HG02588 (cell line): ENCODE measurements around the gene OSBPL7.

Experiments used
- ATAC-seq: cut with Tn5 transposase; IDR thresholded peaks from one replicate; pipeline ENCODE4 v1.9.1; 2021; ENCODE audit warnings: mild to moderate bottlenecking, moderate library complexity; ENCODE audit not compliant: unreplicated experiment

The OSBPL7 gene, protein sequence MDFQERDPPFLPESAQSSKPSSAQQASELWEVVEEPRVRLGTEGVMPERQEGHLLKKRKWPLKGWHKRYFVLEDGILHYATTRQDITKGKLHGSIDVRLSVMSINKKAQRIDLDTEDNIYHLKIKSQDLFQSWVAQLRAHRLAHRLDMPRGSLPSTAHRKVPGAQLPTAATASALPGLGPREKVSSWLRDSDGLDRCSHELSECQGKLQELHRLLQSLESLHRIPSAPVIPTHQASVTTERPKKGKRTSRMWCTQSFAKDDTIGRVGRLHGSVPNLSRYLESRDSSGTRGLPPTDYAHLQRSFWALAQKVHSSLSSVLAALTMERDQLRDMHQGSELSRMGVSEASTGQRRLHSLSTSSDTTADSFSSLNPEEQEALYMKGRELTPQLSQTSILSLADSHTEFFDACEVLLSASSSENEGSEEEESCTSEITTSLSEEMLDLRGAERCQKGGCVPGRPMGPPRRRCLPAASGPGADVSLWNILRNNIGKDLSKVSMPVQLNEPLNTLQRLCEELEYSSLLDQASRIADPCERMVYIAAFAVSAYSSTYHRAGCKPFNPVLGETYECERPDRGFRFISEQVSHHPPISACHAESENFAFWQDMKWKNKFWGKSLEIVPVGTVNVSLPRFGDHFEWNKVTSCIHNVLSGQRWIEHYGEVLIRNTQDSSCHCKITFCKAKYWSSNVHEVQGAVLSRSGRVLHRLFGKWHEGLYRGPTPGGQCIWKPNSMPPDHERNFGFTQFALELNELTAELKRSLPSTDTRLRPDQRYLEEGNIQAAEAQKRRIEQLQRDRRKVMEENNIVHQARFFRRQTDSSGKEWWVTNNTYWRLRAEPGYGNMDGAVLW

DNA sequence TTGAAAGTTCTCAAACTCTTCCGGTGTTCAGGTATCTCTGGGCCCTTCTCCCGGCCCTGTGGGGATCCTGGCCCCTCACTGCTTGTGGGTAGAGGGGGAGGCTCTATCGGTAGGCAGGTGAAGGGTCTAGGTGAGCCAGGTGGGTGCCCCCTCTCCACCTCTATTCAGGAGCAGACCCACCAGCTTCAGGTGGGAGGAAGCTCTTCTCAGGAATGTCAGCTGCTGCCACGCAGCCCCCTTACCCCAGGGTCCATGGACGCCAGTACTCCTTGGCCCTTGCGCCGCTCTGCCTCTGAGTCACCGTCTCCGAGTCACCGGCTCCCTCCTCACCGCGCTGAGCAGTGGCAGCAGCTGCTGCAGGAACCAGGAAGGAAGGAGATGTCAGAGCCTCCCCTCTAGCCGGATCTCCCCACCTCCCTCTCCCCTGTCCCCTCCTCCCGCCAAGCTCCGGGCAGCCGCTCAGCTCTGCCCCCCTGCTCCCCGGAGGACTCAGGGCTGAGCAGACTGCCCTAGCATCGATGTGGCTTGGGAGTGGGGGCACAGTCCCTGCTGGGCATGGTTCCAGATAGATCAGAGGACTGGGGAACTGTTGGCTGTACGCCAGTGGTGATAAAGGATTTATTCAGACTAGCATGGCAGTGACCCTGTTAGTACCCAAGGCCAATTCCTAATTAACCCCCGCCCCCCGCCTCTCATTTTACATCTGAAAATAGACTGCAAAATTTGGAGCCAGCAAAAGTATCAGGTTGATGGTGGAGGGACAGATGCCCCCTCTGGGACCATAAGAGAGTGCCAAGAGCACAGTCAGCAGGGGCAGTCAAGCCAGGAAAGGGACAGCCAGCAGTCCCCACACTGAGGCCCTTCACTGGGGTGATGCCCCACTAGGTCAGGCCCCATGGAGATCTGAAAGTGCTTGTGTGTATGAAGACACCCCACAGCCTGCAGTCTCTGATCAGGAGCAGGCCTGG, at the start of gene OSBPL7:
OSBPL7 (minus strand) TSS at position 371 of the 968 bp plus-strand sequence. CDS start 1,516 bp downstream, outside the sequence.
- ATAC-seq, result peak; percentile 77

DNA sequence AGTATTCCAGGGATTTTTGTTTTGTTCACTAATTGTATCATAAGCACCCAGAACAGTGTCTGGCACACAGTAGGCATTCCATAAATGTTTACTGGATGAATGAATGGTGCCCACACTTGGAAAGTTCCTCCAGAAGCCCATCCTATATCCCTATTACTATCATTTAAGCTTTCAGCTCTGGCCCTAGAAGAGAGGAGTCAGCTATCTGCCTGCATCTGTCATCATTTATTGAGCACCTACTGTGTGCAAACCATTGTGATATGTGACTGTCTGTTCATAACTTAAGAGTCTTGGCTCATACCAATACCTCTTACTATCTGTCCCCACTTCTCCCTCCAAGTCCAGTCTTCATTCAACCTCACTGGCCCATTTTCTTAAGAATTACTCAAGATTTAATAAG, 49.5 kb upstream of the OSBPL7 start:
- no peak for ATAC-seq

DNA sequence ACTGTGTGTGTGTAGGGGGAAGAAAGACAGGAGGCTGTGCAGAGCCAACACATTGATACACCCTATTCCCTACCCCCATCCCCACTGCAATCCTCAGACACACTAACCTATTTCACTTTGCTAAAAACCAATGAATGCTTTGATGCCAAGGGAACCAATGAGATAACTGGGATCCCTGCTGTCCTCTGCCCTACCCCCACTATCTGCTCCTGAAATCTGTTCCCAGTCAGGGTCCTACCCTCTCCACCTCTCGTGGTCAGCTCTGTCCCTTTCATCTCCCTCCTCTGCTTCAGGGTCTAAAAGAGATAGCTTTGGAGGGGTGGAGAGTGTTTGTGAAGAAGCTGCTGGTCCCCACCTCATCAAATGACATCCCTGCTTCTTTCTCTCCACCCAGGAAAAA, 48.5 kb upstream of the OSBPL7 start:
- no peak for ATAC-seq

DNA sequence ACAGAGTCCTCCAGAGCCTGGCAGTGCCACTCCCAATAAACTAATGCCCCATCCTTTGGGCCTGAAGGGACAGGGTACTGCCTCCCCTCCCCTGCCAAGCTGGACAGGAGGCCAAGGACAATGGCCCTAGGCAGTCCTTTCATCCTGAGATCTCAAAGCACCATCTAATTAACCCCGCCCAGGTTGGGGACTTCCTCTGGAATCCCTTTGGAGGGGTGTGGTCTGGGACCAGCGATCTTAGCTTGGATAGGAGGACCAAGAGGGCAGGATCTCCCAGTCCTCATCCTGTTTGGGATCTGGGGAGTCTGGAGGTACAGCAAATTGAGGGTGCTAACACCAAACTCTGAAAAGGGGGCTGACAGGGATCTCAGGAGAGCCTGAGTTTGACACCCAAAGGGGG, 47.5 kb upstream of the OSBPL7 start:
- ATAC-seq, result no peak

DNA sequence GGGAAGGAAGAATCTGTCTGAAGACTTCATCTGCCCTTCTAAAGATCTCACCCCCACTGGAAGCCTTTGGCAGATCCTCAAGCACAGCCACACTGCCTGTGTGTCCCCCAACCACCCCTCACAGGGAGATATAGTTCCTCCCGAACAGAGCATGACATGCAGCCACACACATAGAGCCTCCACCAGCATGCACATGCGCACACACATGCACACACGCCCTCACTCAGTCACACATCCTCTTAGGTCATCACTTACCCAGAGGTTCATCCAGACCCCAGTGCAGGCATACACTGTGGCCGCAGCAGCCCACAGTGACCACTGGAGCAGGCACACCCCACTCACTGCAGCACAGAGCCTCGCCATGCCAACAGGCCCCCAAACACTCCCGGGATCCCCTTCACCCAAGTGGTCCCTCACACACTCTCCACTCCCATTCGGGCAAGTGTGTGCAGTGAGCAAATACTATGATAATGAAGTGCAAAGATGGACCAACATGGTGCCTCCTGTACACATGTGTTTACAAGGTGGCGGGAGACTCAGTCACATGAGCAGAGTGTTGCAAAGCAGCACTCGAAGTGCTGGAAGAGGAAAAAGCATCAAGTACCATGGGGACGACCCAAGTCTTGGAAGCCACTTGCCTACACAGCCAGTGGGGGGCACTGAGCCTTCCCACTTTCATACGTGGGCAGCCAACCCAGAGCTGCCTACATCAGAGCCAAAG, 46.4 kb upstream of the OSBPL7 start:
- no peak for ATAC-seq

DNA sequence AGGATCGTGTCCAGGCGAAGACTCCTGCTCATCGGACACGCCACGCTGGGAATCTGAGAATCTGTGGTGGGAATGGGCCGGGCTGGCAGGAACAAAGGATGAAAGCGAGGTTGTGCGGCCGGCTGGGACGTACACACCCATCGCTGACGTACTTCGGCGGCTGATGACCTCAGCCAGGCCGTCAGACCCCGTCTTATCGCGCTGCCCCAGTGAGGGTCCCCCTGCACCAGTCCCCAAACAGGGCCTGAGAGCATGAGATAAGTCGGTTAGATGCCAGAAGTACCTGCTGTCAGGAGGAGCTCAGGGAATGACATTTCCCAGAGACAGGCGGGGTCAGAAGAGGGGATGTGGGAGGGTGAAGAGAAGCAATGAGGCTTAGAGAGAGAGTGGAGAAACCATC, 45.3 kb upstream of the OSBPL7 start:
- ATAC-seq, result no peak

DNA sequence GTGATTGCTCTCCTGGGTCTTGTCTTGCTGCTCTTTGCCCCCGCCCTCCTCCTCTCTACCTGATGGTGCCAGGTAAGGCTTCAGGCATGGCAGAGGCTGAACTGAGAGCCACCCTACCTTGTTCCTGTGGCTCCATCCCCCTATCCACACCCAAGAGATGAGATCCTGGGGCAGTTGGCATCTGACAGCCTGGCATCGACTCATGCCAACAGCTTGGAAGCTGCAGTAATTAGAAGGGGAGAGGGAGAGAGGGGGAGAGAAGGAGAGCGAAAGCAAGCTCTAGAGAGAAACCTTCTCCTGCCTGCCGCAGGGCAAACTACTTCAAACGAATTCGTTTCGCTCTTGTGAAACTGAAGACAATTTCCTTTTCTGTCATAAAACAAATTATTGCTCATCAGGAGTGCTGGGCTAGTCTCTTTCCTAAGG, 43.2 kb upstream of the OSBPL7 start:
- no peak for ATAC-seq

DNA sequence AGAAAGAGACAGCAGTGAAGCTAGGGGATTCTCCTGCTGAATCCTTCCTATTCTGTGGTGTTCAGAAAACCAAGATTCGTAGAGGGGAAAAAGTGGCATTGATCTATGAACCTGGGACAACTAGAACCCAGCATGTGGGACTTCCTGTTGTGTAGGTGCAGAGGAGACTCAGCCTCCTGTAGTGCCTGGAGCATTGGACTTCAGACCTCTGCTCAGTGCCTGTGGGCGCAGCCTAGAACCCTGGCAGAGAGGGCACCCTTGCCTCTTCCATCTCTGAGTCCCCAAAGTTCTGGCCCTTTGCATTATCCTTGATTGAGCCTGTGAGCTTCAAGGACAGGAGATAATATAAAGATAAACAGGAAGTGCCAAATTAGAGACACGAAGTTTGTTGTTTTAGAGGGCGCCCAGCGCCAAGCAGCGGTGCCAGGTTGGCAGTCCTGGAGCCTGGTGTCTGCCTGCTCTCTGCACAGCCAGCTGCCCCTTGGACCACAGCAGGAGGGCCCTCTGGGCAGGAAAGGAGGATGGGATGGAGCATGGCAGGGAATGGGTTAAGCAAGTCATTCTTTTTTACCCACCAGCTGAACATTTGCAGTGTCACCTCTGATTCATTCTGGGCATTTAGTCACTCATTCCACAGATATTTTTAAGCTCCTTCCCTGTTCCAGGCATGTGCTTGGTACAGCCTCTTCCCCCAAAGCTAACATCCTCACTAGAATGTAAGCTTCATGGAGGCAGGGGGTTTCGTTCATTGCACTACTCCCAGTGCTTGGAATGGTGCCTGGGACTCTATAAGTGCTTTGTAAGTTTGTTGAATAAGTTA, 41.2 kb upstream of the OSBPL7 start:
- no peak for ATAC-seq

DNA sequence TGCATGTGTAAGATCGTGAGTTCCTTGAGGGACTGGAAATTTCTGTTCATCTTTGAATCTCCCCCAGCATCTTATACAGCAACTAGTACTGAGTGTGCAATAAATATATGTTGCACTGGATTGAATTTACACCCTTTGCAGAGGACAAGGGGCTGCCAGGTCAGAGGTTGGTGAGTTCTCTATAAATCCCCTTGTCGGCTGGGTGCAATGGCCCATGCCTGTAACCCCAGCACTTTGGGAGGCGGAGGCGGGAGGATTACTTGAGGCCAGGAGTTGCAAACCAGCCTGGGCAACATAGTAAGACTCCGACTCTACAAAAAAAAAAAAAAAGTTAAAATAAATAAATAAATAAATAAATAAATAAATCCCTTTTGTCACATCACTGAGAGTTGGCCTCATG, 38.8 kb upstream of the OSBPL7 start:
- no peak for ATAC-seq

DNA sequence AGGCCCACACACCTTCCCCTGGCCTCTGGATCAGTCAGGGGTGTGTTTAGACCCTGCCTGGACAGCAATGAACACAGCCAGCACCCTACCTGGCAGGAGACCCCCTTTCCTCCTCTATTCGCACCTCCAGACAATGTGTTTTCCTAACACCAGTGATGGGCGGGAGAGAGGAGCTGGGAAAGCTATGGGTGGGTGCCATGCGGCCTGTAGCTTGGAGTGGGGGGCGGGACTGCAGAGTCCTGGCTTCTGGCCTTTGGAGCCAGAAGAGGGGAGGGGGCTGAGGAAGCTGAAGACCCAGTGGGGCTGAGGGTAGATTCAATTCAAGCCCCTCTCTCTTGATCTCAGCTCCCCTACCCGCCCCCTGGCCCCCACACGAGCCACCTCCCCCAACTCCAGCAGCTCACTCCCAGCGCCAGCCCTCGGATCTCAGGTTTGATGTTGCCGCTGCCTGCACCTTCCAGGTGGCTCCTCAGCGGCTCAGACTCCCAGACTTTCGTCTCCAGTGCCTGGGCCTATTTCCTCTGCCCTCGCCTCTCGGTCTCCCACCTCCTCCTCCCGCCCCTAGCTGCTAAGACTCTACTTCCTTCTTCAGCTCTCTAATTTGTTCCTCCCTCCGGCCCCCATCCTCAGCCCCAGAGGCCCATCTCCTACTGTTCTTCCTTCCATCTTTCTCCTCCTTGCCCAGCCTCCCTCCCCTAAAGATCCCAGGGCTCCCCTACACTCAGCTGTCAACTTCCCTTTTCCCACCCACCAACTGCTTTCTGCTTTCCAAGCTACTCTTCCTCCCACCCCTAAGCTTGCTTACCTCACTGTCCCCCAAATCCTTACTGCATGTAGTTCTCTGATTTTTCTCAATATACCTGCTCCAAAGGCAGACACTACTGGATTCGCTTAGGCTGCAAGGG, 36.2 kb upstream of the OSBPL7 start:
- no peak for ATAC-seq

DNA sequence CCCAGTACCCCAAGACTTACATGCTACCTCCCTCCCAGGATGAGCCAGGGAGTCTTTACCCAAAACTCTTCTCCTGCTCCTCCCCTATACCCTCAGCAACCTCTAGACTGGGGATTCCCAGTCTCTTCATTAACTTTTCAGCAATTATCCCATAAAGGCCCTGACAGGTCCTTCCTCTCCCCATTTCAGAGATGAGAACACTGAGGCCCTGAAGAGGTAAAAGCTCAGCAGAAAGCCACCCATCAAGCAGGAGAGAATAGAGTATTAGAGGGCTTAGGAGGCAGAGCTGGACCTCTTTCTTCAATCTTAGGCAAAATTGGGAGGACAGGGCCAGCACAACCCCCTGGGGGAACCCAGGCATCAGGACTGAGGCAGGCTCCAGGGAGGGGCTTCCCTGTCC, 35.2 kb upstream of the OSBPL7 start:
- ATAC-seq, result no peak

DNA sequence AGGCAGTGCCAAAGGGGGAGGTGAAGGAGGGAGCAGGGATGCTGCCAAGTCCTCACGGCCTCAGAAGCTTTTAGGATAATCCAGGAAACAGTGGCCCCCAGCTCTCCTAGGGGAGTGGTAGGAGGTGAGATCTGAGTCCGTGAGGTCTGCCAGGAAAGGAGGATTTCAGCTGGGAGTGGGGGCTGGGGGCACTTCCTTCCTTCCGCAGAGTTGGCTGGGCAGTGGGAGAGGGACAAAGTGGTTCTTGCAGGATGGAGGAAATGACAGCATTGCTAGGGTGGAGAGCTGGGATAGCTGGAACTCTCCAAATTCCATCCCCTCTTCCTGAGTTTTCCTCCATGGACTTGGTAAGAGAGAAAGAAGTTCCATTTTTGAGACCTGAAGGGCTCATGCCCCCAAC, 34.1 kb upstream of the OSBPL7 start:
- no peak for ATAC-seq

DNA sequence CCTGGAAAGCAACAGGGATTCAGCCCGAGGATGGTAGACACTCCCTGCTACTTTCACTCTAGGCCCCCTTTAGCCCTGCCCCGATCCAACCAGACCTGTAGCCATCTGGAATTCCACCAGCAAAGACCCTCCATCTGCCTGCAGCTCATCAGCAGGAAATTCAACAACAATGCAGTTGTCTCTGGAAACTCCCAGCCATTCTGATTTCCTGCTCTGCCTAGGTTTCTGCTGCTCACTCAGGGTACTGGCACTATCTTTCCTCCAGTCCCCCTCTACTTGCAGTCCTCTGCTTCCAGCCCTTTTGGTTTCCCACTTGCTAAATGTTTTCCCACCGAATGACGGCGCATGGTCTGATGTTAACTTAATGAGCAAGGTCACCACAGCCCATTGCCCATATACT, 32.0 kb upstream of the OSBPL7 start:
- ATAC-seq, result no peak

DNA sequence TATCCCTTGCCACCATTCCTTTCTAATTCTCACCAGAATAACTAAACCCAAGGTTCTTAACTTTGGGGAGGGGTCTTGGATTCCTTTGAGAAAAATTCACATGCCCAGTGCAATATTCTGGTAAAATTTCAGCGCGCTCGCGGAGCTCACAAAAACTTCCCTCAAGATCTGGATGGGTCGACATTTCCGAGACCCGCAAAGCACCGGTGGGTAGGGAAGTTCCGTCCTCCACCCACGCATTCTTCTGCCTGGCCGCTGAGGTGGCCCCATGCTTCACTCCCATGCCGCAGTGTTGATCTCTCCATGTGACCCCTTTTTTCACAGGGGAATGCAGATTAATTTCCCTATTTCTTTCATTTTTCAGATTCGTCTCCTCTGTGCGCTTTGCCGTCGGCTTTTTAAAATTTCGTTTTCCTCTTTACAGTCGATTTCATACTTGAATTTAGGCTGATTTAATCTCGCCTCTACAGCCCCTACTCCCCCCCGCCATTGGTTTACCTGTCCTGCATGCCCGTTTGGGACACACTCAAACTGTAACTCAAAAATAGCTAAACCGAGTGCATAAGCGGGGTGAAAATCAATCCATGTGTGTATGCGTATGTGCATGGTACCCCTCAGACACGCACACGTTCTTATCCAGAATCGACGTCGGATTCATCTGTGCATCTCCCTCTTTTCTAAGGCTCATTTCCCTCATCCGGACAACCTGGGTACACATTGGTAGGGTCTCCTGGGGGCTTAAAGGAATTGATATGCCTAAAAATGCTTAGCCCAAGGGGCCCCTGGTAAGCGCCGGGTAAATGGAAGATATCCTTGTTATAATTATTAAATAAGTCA, 30.7 kb upstream of the OSBPL7 start:
- ATAC-seq, result no peak

DNA sequence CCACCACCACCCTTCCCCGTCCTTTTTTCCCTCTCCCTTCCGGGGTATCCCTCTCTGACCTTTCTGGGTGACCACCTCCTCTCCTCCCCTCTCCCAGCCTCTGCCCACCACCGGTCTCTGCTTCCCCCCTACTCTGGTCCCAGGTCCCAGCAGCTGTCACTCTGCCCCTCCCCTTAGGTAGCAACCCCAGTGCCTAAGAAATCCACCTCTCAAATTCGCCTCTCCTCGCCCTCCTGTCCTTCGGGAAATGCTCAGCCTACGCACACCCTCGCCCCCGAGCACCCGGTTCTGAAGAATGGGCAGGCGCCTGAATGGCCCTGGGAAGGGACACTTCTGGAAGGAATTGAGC, 30.1 kb upstream of the OSBPL7 start:
- no peak for ATAC-seq

DNA sequence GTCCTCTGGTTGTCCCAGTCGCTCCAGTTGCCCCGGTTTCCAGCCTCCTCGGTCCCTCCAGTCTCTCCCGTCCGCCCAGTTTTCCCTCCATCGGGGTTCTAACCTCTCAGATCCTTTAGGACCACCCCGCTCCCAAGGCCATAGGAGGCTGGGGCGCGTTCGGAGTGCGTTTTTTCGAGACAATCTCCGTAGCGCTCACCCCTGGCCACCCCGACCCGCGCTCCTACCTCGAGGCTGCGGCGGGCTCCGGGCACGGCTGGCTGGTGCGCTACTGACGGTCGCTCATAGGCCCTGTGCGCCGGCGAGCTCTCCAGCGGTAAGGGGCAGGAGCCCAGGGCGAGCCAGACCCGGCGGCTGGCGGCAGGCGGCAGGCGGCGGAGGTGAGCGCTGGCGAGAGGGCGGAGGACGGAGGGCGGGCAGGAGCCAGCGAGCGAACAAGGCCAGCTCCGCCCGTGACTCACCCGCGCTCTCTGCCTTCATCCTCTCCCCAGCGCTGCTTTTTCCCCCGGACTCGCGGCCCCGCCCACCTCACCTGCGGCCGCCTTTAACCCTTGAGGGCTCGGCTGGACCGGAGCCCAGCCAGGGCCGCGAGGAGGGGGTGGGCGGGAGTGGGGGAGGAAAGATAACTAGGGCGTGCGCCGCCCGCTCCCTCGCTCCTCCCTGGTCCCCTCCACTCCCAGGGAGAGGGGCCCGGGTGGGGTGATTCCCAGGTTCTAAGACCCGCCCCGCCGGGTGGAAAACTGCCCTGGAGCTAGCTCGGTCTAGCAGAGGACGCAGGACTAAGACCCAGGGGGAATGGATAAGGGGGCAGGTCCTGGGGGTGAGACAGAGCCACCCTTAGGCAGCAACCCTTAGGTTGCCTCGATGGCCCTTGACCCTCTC, 29.3 kb upstream of the OSBPL7 start, which contains the start of gene SP6:
SP6 (minus strand) TSS at position 472 of the 882 bp plus-strand sequence. CDS start 2,734 bp downstream, outside the sequence.
- no peak for ATAC-seq

DNA sequence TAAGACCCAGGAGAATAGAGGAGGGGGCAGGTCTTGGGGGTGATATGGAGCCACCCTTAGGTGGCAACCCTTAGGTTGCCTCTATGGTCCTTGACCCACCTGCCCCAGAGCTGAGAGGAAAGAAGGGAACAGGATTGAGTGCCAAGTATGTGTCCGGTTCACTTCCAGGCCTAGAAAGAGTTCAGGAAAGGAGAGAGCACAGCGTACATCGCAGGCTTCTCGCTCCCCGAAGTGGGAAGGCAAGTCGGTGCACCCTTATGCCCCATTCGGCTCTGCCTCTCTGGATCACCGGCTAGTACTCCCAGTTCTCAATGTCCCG, 28.7 kb upstream of the OSBPL7 start:
- ATAC-seq, result no peak
